Astrocyte (in vitro differentiated cells and primary cell): ENCODE results near the gene CCDC15. TPM values are rescaled to one million over a fixed set of nuclear protein-coding genes. Genes with fewer than 3 reads are reported as not detected.

ENCODE experiments used
- DNase-seq: peaks from one replicate; pipeline ENCODE4 v3.0.0-alpha.2; 2010; ENCODE audit warnings: low read depth
- FAIRE-seq: peaks from 2 replicates; lab custom pipeline; 2011; peaks lifted over from hg19 to GRCh38; lab: Jason Lieb, UNC
- H2AFZ ChIP-seq: 2 replicates; pipeline ENCODE4 v1.6.0; 2012; ENCODE audit warnings: low read depth, low read length, inconsistent platforms
- H3K27ac ChIP-seq: 2 replicates; pipeline ENCODE4 v1.5.1; 2011; ENCODE audit warnings: low read depth, low read length, inconsistent platforms
- H3K27me3 ChIP-seq: 2 replicates; pipeline ENCODE4 v1.6.0; 2011; ENCODE audit warnings: low read length, inconsistent platforms; ENCODE audit not compliant: insufficient read depth
- H3K36me3 ChIP-seq: 2 replicates; pipeline ENCODE4 v1.5.1; 2011; ENCODE audit warnings: low read length, inconsistent platforms; ENCODE audit not compliant: insufficient read depth
- H3K4me1 ChIP-seq: 2 replicates; pipeline ENCODE4 v1.5.1; 2011; ENCODE audit warnings: low read length, inconsistent platforms; ENCODE audit not compliant: insufficient read depth
- H3K4me2 ChIP-seq: 2 replicates; pipeline ENCODE4 v1.6.0; 2012; ENCODE audit warnings: low read length, inconsistent platforms
- H3K4me3 ChIP-seq: 2 replicates; pipeline ENCODE4 v1.5.1; 2011; ENCODE audit warnings: low read depth, mild to moderate bottlenecking, low read length, inconsistent platforms; ENCODE audit not compliant: insufficient read depth
- H3K79me2 ChIP-seq: 2 replicates; pipeline ENCODE4 v1.6.0; 2012; ENCODE audit warnings: mild to moderate bottlenecking, low read length, inconsistent platforms; ENCODE audit not compliant: insufficient read depth
- H3K9ac ChIP-seq: 2 replicates; pipeline ENCODE4 v1.6.0; 2012; ENCODE audit warnings: mild to moderate bottlenecking, low read length, inconsistent platforms
- H3K9me3 ChIP-seq: 2 replicates; pipeline ENCODE4 v1.5.1; 2012; ENCODE audit warnings: low read depth, mild to moderate bottlenecking, low read length, inconsistent platforms; ENCODE audit not compliant: insufficient read depth
- H4K20me1 ChIP-seq: 2 replicates; pipeline ENCODE4 v1.6.0; 2012; ENCODE audit warnings: low read length, inconsistent platforms; ENCODE audit not compliant: insufficient read depth
- H3K27ac Mint-ChIP-seq: one replicate; pipeline ENCODE4 v1.8.0; 2021; ENCODE audit warnings: mild to moderate bottlenecking, mixed read lengths; ENCODE audit not compliant: unreplicated experiment
- H3K27me3 Mint-ChIP-seq: one replicate; pipeline ENCODE4 v1.8.0; 2021; ENCODE audit warnings: low read depth, mixed read lengths; ENCODE audit not compliant: unreplicated experiment
- H3K36me3 Mint-ChIP-seq: one replicate; pipeline ENCODE4 v1.8.0; 2021; ENCODE audit warnings: low read depth, mixed read lengths; ENCODE audit not compliant: unreplicated experiment
- H3K4me1 Mint-ChIP-seq: one replicate; pipeline ENCODE4 v1.8.0; 2021; ENCODE audit warnings: low read depth, mixed read lengths; ENCODE audit not compliant: unreplicated experiment
- H3K4me3 Mint-ChIP-seq: one replicate; pipeline ENCODE4 v1.8.0; 2021; ENCODE audit warnings: mild to moderate bottlenecking, moderate library complexity, mixed read lengths; ENCODE audit not compliant: unreplicated experiment
- H3K9me3 Mint-ChIP-seq: one replicate; pipeline ENCODE4 v1.8.0; 2021; ENCODE audit warnings: mild to moderate bottlenecking, mixed read lengths; ENCODE audit not compliant: unreplicated experiment
- CTCF ChIP-seq: IDR thresholded peaks from 2 replicates; pipeline ENCODE4 v1.5.1; 2011; ENCODE audit warnings: low read depth, mild to moderate bottlenecking, inconsistent platforms, low read length, moderate library complexity; ENCODE audit not compliant: insufficient read depth
- EZH2 ChIP-seq: IDR thresholded peaks from 2 replicates; pipeline ENCODE4 v1.6.1; 2012; ENCODE audit warnings: mild to moderate bottlenecking, low read length, inconsistent platforms; ENCODE audit not compliant: insufficient read depth
- total RNA-seq: library from RNA; stranded (reverse); gene quantifications from 2 replicates; pipeline ENCODE4 v1.2.1, GENCODE V29; 2021

The CCDC15 gene
- total RNA-seq, 1 donor from 2014 or later: 0.75 TPM

- H3K79me2 ChIP-seq: no peaks in the 10 kb centered on the region
- no peaks in the 10 kb centered on the region for H4K20me1 ChIP-seq
- Mint-ChIP-seq H3K4me1 (no peaks in the 10 kb centered on the region), H3K36me3 (no peaks in the 10 kb centered on the region), H3K27ac (no peak overlapping the region), H3K27me3 (peaks cover 21% of the 10 kb centered on the region), H3K9me3 (no peaks in the 10 kb centered on the region), H3K4me3 (peak overlapping the region; percentile 57)
- H3K4me1 ChIP-seq: peaks cover 6% of the 10 kb centered on the region
- TF ChIP-seq EZH2 (no peak), CTCF (no peak)
- no peaks in the 10 kb centered on the region for H3K27me3 ChIP-seq
- DNase-seq: no peak
- no peaks in the 10 kb centered on the region for H3K9me3 ChIP-seq
- no peak for FAIRE-seq
- peak overlapping the region; percentile 81 for H3K9ac ChIP-seq
- H3K36me3 ChIP-seq: no peaks in the 10 kb centered on the region
- H3K4me3 ChIP-seq: peak overlapping the region; percentile 70
- peak overlapping the region; percentile 96 for H3K4me2 ChIP-seq
- H3K27ac ChIP-seq: peak overlapping the region; percentile 47
- peak overlapping the region; percentile 96 for H2AFZ ChIP-seq
These were observed 109.5 kb downstream of the CCDC15 start for GRCh38 chr11:125063429-125064043.

GRCh38 chr11:125064070-125064469, 110.1 kb downstream of the CCDC15 start:
- H3K79me2 ChIP-seq: no peaks in the 10 kb centered on the region
- TF ChIP-seq EZH2: no peak
- no peak for TF ChIP-seq CTCF
- H3K36me3 ChIP-seq: no peaks in the 10 kb centered on the region
- Mint-ChIP-seq H3K36me3 (no peaks in the 10 kb centered on the region), H3K27me3 (peaks cover 21% of the 10 kb centered on the region), H3K4me3 (peak overlapping the region; percentile 50), H3K9me3 (no peaks in the 10 kb centered on the region), H3K27ac (no peak overlapping the region), H3K4me1 (no peaks in the 10 kb centered on the region)
- peak overlapping the region; percentile 70 for H3K4me3 ChIP-seq
- no peaks in the 10 kb centered on the region for H3K9me3 ChIP-seq
- no peak overlapping the region for H3K27ac ChIP-seq
- no peak for DNase-seq
- H3K4me2 ChIP-seq: peak overlapping the region; percentile 96
- H2AFZ ChIP-seq: peak overlapping the region; percentile 96
- peak overlapping the region; percentile 81 for H3K9ac ChIP-seq
- peaks cover 6% of the 10 kb centered on the region for H3K4me1 ChIP-seq
- no peak for FAIRE-seq
- no peaks in the 10 kb centered on the region for H4K20me1 ChIP-seq
- no peaks in the 10 kb centered on the region for H3K27me3 ChIP-seq

GRCh38 chr11:125068368-125068767, 114.4 kb downstream of the CCDC15 start:
- Histone ChIP-seq H3K4me2 (no peak overlapping the region), H3K9ac (no peak overlapping the region), H2AFZ (no peak overlapping the region), H4K20me1 (no peaks in the 10 kb centered on the region), H3K79me2 (no peaks in the 10 kb centered on the region), H3K27ac (no peak overlapping the region), H3K9me3 (no peaks in the 10 kb centered on the region), H3K27me3 (no peaks in the 10 kb centered on the region), H3K4me1 (peaks cover 24% of the 10 kb centered on the region), H3K36me3 (no peaks in the 10 kb centered on the region), H3K4me3 (no peak overlapping the region)
- DNase-seq (no peak), FAIRE-seq (no peak)
- no peak overlapping the region for H3K4me3 Mint-ChIP-seq
- H3K9me3 Mint-ChIP-seq: no peaks in the 10 kb centered on the region
- H3K36me3 Mint-ChIP-seq: no peaks in the 10 kb centered on the region
- H3K4me1 Mint-ChIP-seq: peaks cover 23% of the 10 kb centered on the region
- peaks cover 24% of the 10 kb centered on the region for H3K27me3 Mint-ChIP-seq
- H3K27ac Mint-ChIP-seq: no peak overlapping the region
- no peak for TF ChIP-seq CTCF
- TF ChIP-seq EZH2: no peak
